ENCODE measurements around the gene KCNA1. TPM values are rescaled to one million over a fixed set of nuclear protein-coding genes. Genes with fewer than 3 reads are reported as not detected.

The KCNA1 gene
- total and polyA plus RNA-seq, 2 of the 4 experiments (the other 2 are of a cell fraction) = not detected

- Histone ChIP-seq H3K23ac (ENCODE audit: low read depth, low read length) (no peak overlapping the region), H3K4me1 (ENCODE audit: control insufficient read depth, insufficient read depth, low read length) (no peaks in the 10 kb centered on the region), H2AK9ac (replicated peaks; ENCODE audit: low read depth, low read length, poor library complexity) (no peak overlapping the region), H2AFZ (replicated peaks; ENCODE audit: low read length, poor library complexity) (no peak overlapping the region), H3K56ac (ENCODE audit: extremely low read depth, insufficient read depth, low read length) (no peak overlapping the region), H3K4ac (ENCODE audit: low read depth, low read length) (no peak overlapping the region), H3K79me1 (ENCODE audit: low read depth in 1 of 2, low read length in 2 of 2) (no peaks in the 10 kb centered on the region), H3K4me3 (ENCODE audit: insufficient read depth, low read depth, low read length) (no peak overlapping the region), H3K9me1 (ENCODE audit: insufficient read depth, low read length) (no peaks in the 10 kb centered on the region), H2AK5ac (ENCODE audit: low read depth, low read length) (no peak overlapping the region), H3K18ac (ENCODE audit: low read depth, low read length) (no peak overlapping the region), H4K20me1 (ENCODE audit: insufficient read depth, low read length) (no peaks in the 10 kb centered on the region), H3K36me3 (ENCODE audit: control insufficient read depth, insufficient read depth, low read length) (no peaks in the 10 kb centered on the region), H3K27me3 (ENCODE audit: control insufficient read depth, insufficient read depth, low read length) (peaks cover 10% of the 10 kb centered on the region; the same call in 1 of the 2 replicates), H2BK5ac (ENCODE audit: low read depth, low read length, poor library complexity, severe bottlenecking) (no peak overlapping the region), H4K8ac (ENCODE audit: low read depth in 2 of 2, low read length in 2 of 2) (no peak overlapping the region), H3K14ac (replicated peaks; ENCODE audit: low read depth, low read length) (no peak overlapping the region), H3K9ac (ENCODE audit: low read depth, low read length) (no peak overlapping the region), H3K27ac (ENCODE audit: insufficient read depth, low read length) (no peak overlapping the region), H4K5ac (ENCODE audit: low read depth, low read length) (no peak overlapping the region), H2BK20ac (ENCODE audit: low read depth, low read length) (no peak overlapping the region), H3K9me3 (ENCODE audit: control insufficient read depth, insufficient read depth, low read length) (no peaks in the 10 kb centered on the region), H4K91ac (ENCODE audit: insufficient read depth, low read depth, low read length) (no peak overlapping the region), H3K4me2 (ENCODE audit: low read depth, low read length) (no peak overlapping the region), H2BK120ac (ENCODE audit: low read depth, low read length) (no peak overlapping the region), H2BK15ac (ENCODE audit: low read depth, low read length) (no peak overlapping the region)
- no TSS peak for BruUV-seq (replicated peaks)
- ChIA-PET CTCF (no interaction called here), POLR2A (ENCODE audit: unreplicated experiment) (no interaction called here)
- dilution Hi-C loops (cut with HindIII; ENCODE audit: low sequenced_read_pairs, unreplicated experiment) (no loop called here), in situ Hi-C loops (cut with MboI; ENCODE audit: low sequenced_read_pairs) (no loop called here), intact Hi-C loops (cut with micrococcal nuclease) (no loop called here)
- TF ChIP-seq ELK1 (IDR thresholded peaks at IDR 0.05; ENCODE audit: borderline replicate concordance, low read depth, low read length) = no peak
- 43% methylated on average over 1 of the region's 5 CpGs; no CpG with 5 or more reads in 1 of the 2 experiments for WGBS, 2 experiments (ENCODE audit: extremely low coverage in 2 of 2, insufficient read length in 1 of 2)
- DNase-seq (no peak), ATAC-seq (ENCODE audit: low read depth) (no peak)
Observed at GRCh38 chr12:4957761-4958160, 48.1 kb downstream of the KCNA1 start.

Data from IMR-90 (cell line).